Trophoblast cell (in vitro differentiated cells and primary cell): ENCODE data around the gene MND1.

ENCODE experiments used
- DNase-seq, 2 donors: peaks; one replicate each; pipeline ENCODE4 v3.0.0-alpha.2; 2016
- H2AFZ ChIP-seq: 2 replicates; pipeline ENCODE4 v1.6.1; 2013; ENCODE audit warnings: low read length, moderate library complexity, mild to moderate bottlenecking; ENCODE audit not compliant: insufficient read depth, poor library complexity
- H2AK5ac ChIP-seq: 2 replicates; pipeline ENCODE4 v1.6.1; 2013; ENCODE audit warnings: mild to moderate bottlenecking, low read length
- H2BK120ac ChIP-seq: 2 replicates; pipeline ENCODE4 v1.6.1; 2013; ENCODE audit warnings: low read length, mild to moderate bottlenecking, moderate library complexity; ENCODE audit not compliant: insufficient read depth, poor library complexity
- H2BK12ac ChIP-seq: 2 replicates; pipeline ENCODE4 v1.6.1; 2013; ENCODE audit warnings: mild to moderate bottlenecking, low read length, moderate library complexity
- H2BK5ac ChIP-seq: 2 replicates; pipeline ENCODE4 v1.6.1; 2013; ENCODE audit warnings: low read length, low read depth, moderate library complexity, mild to moderate bottlenecking; ENCODE audit not compliant: poor library complexity
- H3K14ac ChIP-seq: 2 replicates; pipeline ENCODE4 v1.6.1; 2013; ENCODE audit warnings: mild to moderate bottlenecking, low read length
- H3K18ac ChIP-seq: 2 replicates; pipeline ENCODE4 v1.6.1; 2013; ENCODE audit warnings: mild to moderate bottlenecking, low read length
- H3K23ac ChIP-seq: 2 replicates; pipeline ENCODE4 v1.6.1; 2013; ENCODE audit warnings: low read length
- H3K27ac ChIP-seq: 2 replicates; pipeline ENCODE4 v1.5.1; 2013; ENCODE audit warnings: low read depth, mild to moderate bottlenecking, inconsistent platforms, low read length, moderate library complexity
- H3K27me3 ChIP-seq: 2 replicates; pipeline ENCODE4 v1.6.1; 2013; ENCODE audit warnings: inconsistent platforms, mild to moderate bottlenecking, low read length, moderate library complexity; ENCODE audit not compliant: insufficient read depth
- H3K36me3 ChIP-seq, 2 experiments: 1 replicate in 1 of 2; 2 replicates in 1 of 2; pipeline ENCODE4 v1.6.1; 2013; ENCODE audit warnings: low read length in 2 of 2, mild to moderate bottlenecking in 2 of 2, moderate library complexity in 1 of 2; ENCODE audit not compliant: insufficient read depth in 2 of 2, control insufficient read depth in 1 of 2
- H3K4ac ChIP-seq: 2 replicates; pipeline ENCODE4 v1.6.1; 2013; ENCODE audit warnings: low read depth, mild to moderate bottlenecking, low read length, moderate library complexity
- H3K4me1 ChIP-seq, 2 experiments: 1 replicate in 1 of 2; 2 replicates in 1 of 2; pipeline ENCODE4 v1.6.1; 2013; ENCODE audit warnings: low read length in 2 of 2, mild to moderate bottlenecking in 2 of 2, moderate library complexity in 1 of 2; ENCODE audit not compliant: insufficient read depth in 2 of 2, control insufficient read depth in 1 of 2
- H3K4me2 ChIP-seq: 2 replicates; pipeline ENCODE4 v1.6.1; 2013; ENCODE audit warnings: inconsistent platforms, mild to moderate bottlenecking, low read length, moderate library complexity
- H3K4me3 ChIP-seq: 2 replicates; pipeline ENCODE4 v1.5.1; 2013; ENCODE audit warnings: mild to moderate bottlenecking, low read depth, low read length, inconsistent platforms
- H3K79me1 ChIP-seq: one replicate; pipeline ENCODE4 v1.6.1; 2013; ENCODE audit warnings: low read length
- H3K79me2 ChIP-seq: 2 replicates; pipeline ENCODE4 v1.6.1; 2013; ENCODE audit warnings: low read length, mild to moderate bottlenecking; ENCODE audit not compliant: control insufficient read depth, insufficient read depth, poor library complexity
- H3K9ac ChIP-seq: 2 replicates; pipeline ENCODE4 v1.6.1; 2013; ENCODE audit warnings: mild to moderate bottlenecking, low read length
- H3K9me3 ChIP-seq: 2 replicates; pipeline ENCODE4 v1.6.1; 2013; ENCODE audit warnings: low read depth, mild to moderate bottlenecking, control low read depth, inconsistent platforms, low read length; ENCODE audit not compliant: insufficient read depth
- H4K12ac ChIP-seq: 2 replicates; pipeline ENCODE4 v1.6.1; 2013; ENCODE audit warnings: low read depth, mild to moderate bottlenecking, low read length, moderate library complexity
- H4K8ac ChIP-seq: 2 replicates; pipeline ENCODE4 v1.6.1; 2013; ENCODE audit warnings: low read depth, mild to moderate bottlenecking, low read length, moderate library complexity
- H4K91ac ChIP-seq: one replicate; pipeline ENCODE4 v1.6.1; 2013; ENCODE audit warnings: low read depth, mild to moderate bottlenecking, low read length, moderate library complexity
- WGBS: extraction: QIAGEN DNeasy Blood & Tissue Kit; methylation state at CpG from one replicate; pipeline ENCODE4 v1.1.7; 2013; ENCODE audit warnings: missing lambda C conversion rate; ENCODE audit not compliant: insufficient read length, insufficient coverage; ENCODE audit errors: extremely low coverage; 5-methylcytosine and 5-hydroxymethylcytosine counted together

The MND1 gene

GRCh38 chr4:153418558-153418957 is 74.1 kb downstream of the MND1 start:
- H2BK12ac ChIP-seq = no peak overlapping the region
- H3K4me3 ChIP-seq = no peak overlapping the region
- no peak overlapping the region for H3K4ac ChIP-seq
- peaks cover 5% of the 10 kb centered on the region for H3K79me1 ChIP-seq
- H2BK5ac ChIP-seq = no peak overlapping the region
- no peak overlapping the region for H3K23ac ChIP-seq
- no peak overlapping the region for H3K27ac ChIP-seq
- H3K36me3 ChIP-seq = no peaks in the 10 kb centered on the region
- H2AFZ ChIP-seq = no peak overlapping the region
- no CpG with 5 or more reads among the region's 3 CpGs for WGBS
- no peak overlapping the region for H3K4me2 ChIP-seq
- H3K9me3 ChIP-seq = no peaks in the 10 kb centered on the region
- no peak overlapping the region for H3K18ac ChIP-seq
- no peak overlapping the region for H4K12ac ChIP-seq
- no peak for DNase-seq
- H2AK5ac ChIP-seq = no peak overlapping the region
- no peaks in the 10 kb centered on the region for H3K79me2 ChIP-seq
- no peak overlapping the region for H4K91ac ChIP-seq
- no peak overlapping the region for H4K8ac ChIP-seq
- H3K14ac ChIP-seq = no peak overlapping the region
- no peaks in the 10 kb centered on the region for H3K27me3 ChIP-seq
- no peak overlapping the region for H2BK120ac ChIP-seq
- no peak overlapping the region for H3K9ac ChIP-seq
- H3K4me1 ChIP-seq = peaks cover 0 to 7% of the 10 kb centered on the region in 2 experiments

DNA sequence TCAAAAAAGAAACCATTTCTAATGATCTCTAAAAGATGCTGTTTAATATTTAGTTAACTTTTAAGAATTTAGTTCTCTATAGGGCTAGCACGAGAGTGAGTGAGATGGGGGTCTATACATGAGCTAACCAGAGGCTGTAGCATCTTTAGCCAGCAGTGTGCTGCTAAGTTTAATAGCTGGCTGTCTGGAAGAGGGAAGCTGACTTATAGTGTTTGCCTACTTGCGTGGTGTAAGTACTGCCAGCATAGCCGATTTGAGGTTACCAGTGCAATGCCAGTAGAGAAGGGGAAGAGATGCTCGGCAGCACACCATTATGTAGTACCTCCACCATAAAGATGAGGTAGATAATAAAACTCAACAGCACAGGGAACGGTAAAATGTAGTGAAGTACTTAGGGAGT is 74.5 kb downstream of the MND1 start:
- Histone ChIP-seq H3K4me1 (peaks cover 0 to 7% of the 10 kb centered on the region in 2 experiments), H3K79me1 (peaks cover 4% of the 10 kb centered on the region), H3K18ac (no peak overlapping the region), H2AFZ (no peak overlapping the region), H2BK5ac (no peak overlapping the region), H3K4ac (no peak overlapping the region), H2AK5ac (no peak overlapping the region), H3K4me2 (no peak overlapping the region), H2BK12ac (no peak overlapping the region), H3K23ac (no peak overlapping the region), H3K27ac (peak overlapping the region; percentile 1), H3K4me3 (no peak overlapping the region), H3K27me3 (no peaks in the 10 kb centered on the region), H2BK120ac (no peak overlapping the region), H4K91ac (no peak overlapping the region), H3K9me3 (no peaks in the 10 kb centered on the region), H4K12ac (no peak overlapping the region), H3K36me3 (no peaks in the 10 kb centered on the region), H4K8ac (no peak overlapping the region), H3K14ac (no peak overlapping the region), H3K79me2 (no peaks in the 10 kb centered on the region), H3K9ac (no peak overlapping the region)
- DNase-seq = no peak
- WGBS = no CpG with 5 or more reads among the region's 5 CpGs

- H3K27me3 ChIP-seq = no peaks in the 10 kb centered on the region
- H2BK5ac ChIP-seq = no peak overlapping the region
- no peak overlapping the region for H2BK120ac ChIP-seq
- peaks cover 0 to 7% of the 10 kb centered on the region in 2 experiments for H3K4me1 ChIP-seq
- H4K91ac ChIP-seq = no peak overlapping the region
- no peak overlapping the region for H4K12ac ChIP-seq
- H3K79me2 ChIP-seq = no peaks in the 10 kb centered on the region
- no peak overlapping the region for H2AK5ac ChIP-seq
- no peak overlapping the region for H3K14ac ChIP-seq
- H3K4me3 ChIP-seq = no peak overlapping the region
- no CpG with 5 or more reads among the region's 9 CpGs for WGBS
- H3K23ac ChIP-seq = no peak overlapping the region
- no peak overlapping the region for H4K8ac ChIP-seq
- H3K18ac ChIP-seq = no peak overlapping the region
- no peak overlapping the region for H3K27ac ChIP-seq
- H3K36me3 ChIP-seq = no peaks in the 10 kb centered on the region
- no peak overlapping the region for H3K4ac ChIP-seq
- no peak overlapping the region for H2AFZ ChIP-seq
- no peaks in the 10 kb centered on the region for H3K9me3 ChIP-seq
- H3K4me2 ChIP-seq = no peak overlapping the region
- H3K9ac ChIP-seq = no peak overlapping the region
- H2BK12ac ChIP-seq = peak overlapping the region; percentile 54
- no peak for DNase-seq
- peaks cover 4% of the 10 kb centered on the region for H3K79me1 ChIP-seq
Observed at GRCh38 chr4:153419673-153420278, 75.3 kb downstream of the MND1 start.

GRCh38 chr4:153420361-153420760 is 75.9 kb downstream of the MND1 start:
- DNase-seq = no peak
- Histone ChIP-seq H3K27ac (no peak overlapping the region), H3K36me3 (no peaks in the 10 kb centered on the region), H3K79me1 (peaks cover 4% of the 10 kb centered on the region), H3K79me2 (no peaks in the 10 kb centered on the region), H2AFZ (no peak overlapping the region), H3K14ac (no peak overlapping the region), H3K9me3 (no peaks in the 10 kb centered on the region), H4K8ac (no peak overlapping the region), H4K91ac (no peak overlapping the region), H3K4me1 (peaks cover 0 to 7% of the 10 kb centered on the region in 2 experiments), H2BK120ac (peak overlapping the region; percentile 22), H3K9ac (no peak overlapping the region), H3K23ac (no peak overlapping the region), H2AK5ac (no peak overlapping the region), H3K27me3 (no peaks in the 10 kb centered on the region), H3K4ac (no peak overlapping the region), H2BK5ac (no peak overlapping the region), H4K12ac (no peak overlapping the region), H3K4me3 (no peak overlapping the region), H3K4me2 (no peak overlapping the region), H2BK12ac (no peak overlapping the region), H3K18ac (no peak overlapping the region)
- no CpG with 5 or more reads among the region's 2 CpGs for WGBS
